ENCODE measurements around the gene TCF7L1.
A peak's percentile ranks its signal among the peaks of the same experiment; 100 is the strongest.
"Not testable (repeated sequence)": the region's sequence is repeated elsewhere in the genome, so short reads cannot be mapped to it uniquely, and the experiment has no call there.

Gene TCF7L1

GRCh38 chr2:85283641-85284040 lies 150.4 kb downstream of the TCF7L1 start:
- no peak for DNase-seq (ENCODE audit: low spot score)

- no peak for DNase-seq (ENCODE audit: low spot score)
Measured at GRCh38 chr2:85286918-85287317, 153.7 kb downstream of the TCF7L1 start.

- DNase-seq (ENCODE audit: low spot score), result no peak
Measured at GRCh38 chr2:85287721-85288120, 154.5 kb downstream of the TCF7L1 start.

- peak; percentile 63 for DNase-seq (ENCODE audit: low spot score)
Measured at GRCh38 chr2:85288244-85288725, 155.1 kb downstream of the TCF7L1 start.

- DNase-seq (ENCODE audit: low spot score), result no peak
Measured at GRCh38 chr2:85291425-85292023, 158.3 kb downstream of the TCF7L1 start.

GRCh38 chr2:85302121-85302520 lies 168.9 kb downstream of the TCF7L1 start:
- no peak for DNase-seq (ENCODE audit: low spot score)

GRCh38 chr2:85303780-85304531 lies 170.8 kb downstream of the TCF7L1 start:
- no peak for DNase-seq (ENCODE audit: low spot score)

- no peak for DNase-seq (ENCODE audit: low spot score)
Measured at GRCh38 chr2:85307527-85307897, 174.3 kb downstream of the TCF7L1 start.

GRCh38 chr2:85308201-85308600 lies 175.0 kb downstream of the TCF7L1 start:
- DNase-seq (ENCODE audit: low spot score), result no peak

GRCh38 chr2:85308896-85309555 lies 175.8 kb downstream of the TCF7L1 start:
- peak; percentile 53 for DNase-seq (ENCODE audit: low spot score)

- DNase-seq (ENCODE audit: low spot score), result no peak
Measured at GRCh38 chr2:85309699-85310321, 176.6 kb downstream of the TCF7L1 start.

GRCh38 chr2:85310330-85310729 lies 177.1 kb downstream of the TCF7L1 start:
- DNase-seq (ENCODE audit: low spot score), result no peak

GRCh38 chr2:85312404-85312803 lies 179.2 kb downstream of the TCF7L1 start:
- DNase-seq (ENCODE audit: low spot score), result peak; percentile 72

- no peak for DNase-seq (ENCODE audit: low spot score)
Measured at GRCh38 chr2:85314884-85315242, 181.7 kb downstream of the TCF7L1 start.

GRCh38 chr2:85315921-85316320 lies 182.7 kb downstream of the TCF7L1 start:
- DNase-seq (ENCODE audit: low spot score), result not testable (repeated sequence)

- DNase-seq (ENCODE audit: low spot score), result peak; percentile 70
Measured at GRCh38 chr2:85318222-85319074, 185.3 kb downstream of the TCF7L1 start.

- no peak for DNase-seq (ENCODE audit: low spot score)
Measured at GRCh38 chr2:85319796-85320195, 186.6 kb downstream of the TCF7L1 start.

GRCh38 chr2:85323351-85323987 lies 190.3 kb downstream of the TCF7L1 start:
- DNase-seq (ENCODE audit: low spot score), result no peak

- DNase-seq (ENCODE audit: low spot score), result not testable (repeated sequence)
Measured at GRCh38 chr2:85323988-85324367, 190.8 kb downstream of the TCF7L1 start.

- no peak for DNase-seq (ENCODE audit: low spot score)
Measured at GRCh38 chr2:85324639-85325465, 191.7 kb downstream of the TCF7L1 start.

GRCh38 chr2:85325466-85325811 lies 192.2 kb downstream of the TCF7L1 start:
- DNase-seq (ENCODE audit: low spot score), result no peak
